Kidney (tissue), 14 donors: ENCODE data around the gene ITGBL1. TPM values are rescaled to one million over a fixed set of nuclear protein-coding genes. Genes with fewer than 3 reads are reported as not detected.

Experiments used
- DNase-seq, 5 donors: peaks; one replicate each; pipeline ENCODE4 v3.0.0-alpha.2; 2013 to 2020
- FAIRE-seq: peaks from 2 replicates; lab custom pipeline; 2012; peaks lifted over from hg19 to GRCh38; lab: Jason Lieb, UNC
- H3K27ac ChIP-seq, 2 donors: one replicate each; pipeline ENCODE4 v1.7.0; 2013; ENCODE audit warnings: low read depth in 2 of 2, low read length in 2 of 2, inconsistent platforms in 1 of 2
- H3K27me3 ChIP-seq: one replicate; pipeline ENCODE4 v1.7.1; 2013; ENCODE audit warnings: low read length, inconsistent platforms; ENCODE audit not compliant: control insufficient read depth, insufficient read depth
- H3K36me3 ChIP-seq, 3 donors: one replicate each; pipeline versions ENCODE4 v1.7.0 to v1.7.1; 2013; ENCODE audit warnings: low read length in 3 of 3, control low read depth in 1 of 3, inconsistent platforms in 1 of 3; ENCODE audit not compliant: insufficient read depth in 3 of 3, control insufficient read depth in 2 of 3
- H3K4me1 ChIP-seq, 3 donors: one replicate each; pipeline versions ENCODE4 v1.7.0 to v1.7.1; 2013; ENCODE audit warnings: low read length in 3 of 3, inconsistent platforms in 1 of 3, low read depth in 1 of 3; ENCODE audit not compliant: control insufficient read depth in 2 of 3, insufficient read depth in 2 of 3
- H3K4me3 ChIP-seq, 3 donors: one replicate each; pipeline versions ENCODE4 v1.7.0 to v1.8.1; 2013; ENCODE audit warnings: low read length in 3 of 3, control low read depth in 1 of 3, inconsistent platforms in 1 of 3
- H3K9ac ChIP-seq, 3 donors: one replicate each; pipeline versions ENCODE4 v1.7.0 to v1.7.1; 2013; ENCODE audit warnings: low read length in 3 of 3, control low read depth in 1 of 3, inconsistent platforms in 1 of 3
- H3K9me3 ChIP-seq, 3 donors: one replicate each; pipeline versions ENCODE4 v1.7.0 to v1.7.1; 2013; ENCODE audit warnings: low read length in 3 of 3, control low read depth in 1 of 3, inconsistent platforms in 1 of 3; ENCODE audit not compliant: control insufficient read depth in 2 of 3, insufficient read depth in 1 of 3
- intact Hi-C: fragments of 100-400 bp; cut with DNase I; formaldehyde crosslinking; loops from one replicate; pipeline ENCODE4 v1.11.1; 2022
- polyA plus RNA-seq: library from polyadenylated mRNA; stranded (reverse); fragments of 350-450 nt; fragmentation: Illumina TruSeq; extraction: RNeasy Lipid Tissue Mini Kit (QIAGEN cat#74804); gene quantifications from one replicate; pipeline ENCODE4 v1.2.3, GENCODE V29; 2014; ENCODE audit warnings: low read depth, low replicate concordance; ENCODE audit not compliant: insufficient read depth
- total RNA-seq: library from RNA; stranded (reverse); fragmentation: NEBNext Ultra II Directional; extraction: Animal tissue kit (Norgen Biotek cat#: 25700); gene quantifications from one replicate; pipeline ENCODE4 v1.2.1, GENCODE V29; 2021
- TF ChIP-seq, protein P1 (sequence below): IDR thresholded peaks from 3 replicates; pipeline ENCODE4 v1.5.1; 2012; ENCODE audit warnings: mild to moderate bottlenecking, moderate library complexity, borderline replicate concordance; ENCODE audit not compliant: insufficient read depth; ENCODE audit errors: extremely low read depth
- donor health status: control.
- donor health status: control.
- donor health status: control.
- donor health status: control.
- donor health status: control.
- donor health status: DM: yes; HTN: yes; CAD: no.
- donor health status: Normal renal cell carcinoma (clear cell type).

ITGBL1 gene
- total and polyA plus RNA-seq, 2 donors from 2014 or later, result 1.4 to 7.7 TPM

- DNase-seq, result peak in 1 of 5 donors; percentile 3
- Histone ChIP-seq H3K9ac (no peak overlapping the region), H3K27me3 (no peaks in the 10 kb centered on the region), H3K27ac (no peak overlapping the region), H3K36me3 (no peaks in the 10 kb centered on the region), H3K4me1 (peaks cover 0 to 5% (median 3%) of the 10 kb centered on the region in 3 donors), H3K9me3 (no peaks in the 10 kb centered on the region), H3K4me3 (peak overlapping the region in 2 of 3 donors; percentile 29 to 51)
- TF ChIP-seq, protein P1, sequence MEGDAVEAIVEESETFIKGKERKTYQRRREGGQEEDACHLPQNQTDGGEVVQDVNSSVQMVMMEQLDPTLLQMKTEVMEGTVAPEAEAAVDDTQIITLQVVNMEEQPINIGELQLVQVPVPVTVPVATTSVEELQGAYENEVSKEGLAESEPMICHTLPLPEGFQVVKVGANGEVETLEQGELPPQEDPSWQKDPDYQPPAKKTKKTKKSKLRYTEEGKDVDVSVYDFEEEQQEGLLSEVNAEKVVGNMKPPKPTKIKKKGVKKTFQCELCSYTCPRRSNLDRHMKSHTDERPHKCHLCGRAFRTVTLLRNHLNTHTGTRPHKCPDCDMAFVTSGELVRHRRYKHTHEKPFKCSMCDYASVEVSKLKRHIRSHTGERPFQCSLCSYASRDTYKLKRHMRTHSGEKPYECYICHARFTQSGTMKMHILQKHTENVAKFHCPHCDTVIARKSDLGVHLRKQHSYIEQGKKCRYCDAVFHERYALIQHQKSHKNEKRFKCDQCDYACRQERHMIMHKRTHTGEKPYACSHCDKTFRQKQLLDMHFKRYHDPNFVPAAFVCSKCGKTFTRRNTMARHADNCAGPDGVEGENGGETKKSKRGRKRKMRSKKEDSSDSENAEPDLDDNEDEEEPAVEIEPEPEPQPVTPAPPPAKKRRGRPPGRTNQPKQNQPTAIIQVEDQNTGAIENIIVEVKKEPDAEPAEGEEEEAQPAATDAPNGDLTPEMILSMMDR, result no peak
- intact Hi-C loops, result no loop called here
- no peak for FAIRE-seq
Measured at GRCh38 chr13:101626925-101627555, 174.6 kb downstream of the ITGBL1 start.

- DNase-seq (no peak), FAIRE-seq (no peak)
- no peaks in the 10 kb centered on the region for H3K9me3 ChIP-seq
- H3K4me3 ChIP-seq, result peak overlapping the region in 2 of 3 donors; percentile 29 to 51
- no peaks in the 10 kb centered on the region for H3K36me3 ChIP-seq
- peaks cover 0 to 5% (median 3%) of the 10 kb centered on the region in 3 donors for H3K4me1 ChIP-seq
- intact Hi-C loops, result no loop called here
- H3K27me3 ChIP-seq, result no peaks in the 10 kb centered on the region
- no peak overlapping the region for H3K9ac ChIP-seq
- TF ChIP-seq, protein P1, result no peak
- no peak overlapping the region for H3K27ac ChIP-seq
Measured at GRCh38 chr13:101627556-101627943, 175.1 kb downstream of the ITGBL1 start.

DNA sequence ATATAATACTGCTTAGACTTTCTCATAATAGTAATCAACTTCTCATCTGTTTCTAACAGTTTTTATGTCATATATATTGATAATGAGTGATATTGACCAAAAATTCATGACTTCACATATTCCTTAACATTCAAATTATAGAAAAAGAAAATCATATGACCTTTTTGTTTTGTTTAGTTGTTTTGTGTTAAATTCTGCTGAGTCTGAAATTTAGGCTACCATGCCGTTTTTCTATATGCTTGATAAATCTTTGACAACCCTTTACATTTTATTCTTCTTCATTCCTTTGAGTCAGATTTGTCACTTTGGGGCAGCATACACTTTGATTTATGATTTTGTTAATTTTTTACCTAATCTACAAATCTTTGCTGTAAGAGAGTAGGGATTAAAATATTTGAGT is 176.4 kb downstream of the ITGBL1 start:
- FAIRE-seq (no peak), DNase-seq (no peak)
- Histone ChIP-seq H3K9me3 (no peaks in the 10 kb centered on the region), H3K9ac (no peak overlapping the region), H3K27me3 (no peaks in the 10 kb centered on the region), H3K4me3 (no peak overlapping the region), H3K36me3 (no peaks in the 10 kb centered on the region), H3K27ac (no peak overlapping the region), H3K4me1 (peaks cover 0 to 2% (median under 1%) of the 10 kb centered on the region in 3 donors)
- TF ChIP-seq, protein P1, result no peak
- intact Hi-C loops, result no loop called here
